Measurements from ENCODE around the gene PER3.

DNA sequence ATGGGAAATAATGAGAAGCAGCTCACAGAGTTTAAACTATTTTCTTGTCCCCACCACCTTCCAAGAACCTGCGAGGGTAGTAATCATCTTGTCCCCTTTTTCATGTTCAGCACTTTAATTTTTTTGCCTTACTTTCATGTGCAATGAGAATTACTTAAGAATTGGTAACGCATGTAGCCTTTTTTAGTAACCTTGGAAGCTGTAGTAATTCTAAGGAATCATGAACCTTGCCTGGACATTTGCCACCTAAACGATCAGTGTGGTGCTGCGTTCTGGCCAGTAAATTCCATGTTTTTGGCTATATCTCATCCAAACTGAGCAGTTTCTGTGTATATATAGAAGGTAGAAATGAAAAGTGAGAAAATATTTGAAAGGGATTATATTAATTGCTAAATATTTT is 16.9 kb upstream of the PER3 start:
- TF ChIP-seq, protein P1, sequence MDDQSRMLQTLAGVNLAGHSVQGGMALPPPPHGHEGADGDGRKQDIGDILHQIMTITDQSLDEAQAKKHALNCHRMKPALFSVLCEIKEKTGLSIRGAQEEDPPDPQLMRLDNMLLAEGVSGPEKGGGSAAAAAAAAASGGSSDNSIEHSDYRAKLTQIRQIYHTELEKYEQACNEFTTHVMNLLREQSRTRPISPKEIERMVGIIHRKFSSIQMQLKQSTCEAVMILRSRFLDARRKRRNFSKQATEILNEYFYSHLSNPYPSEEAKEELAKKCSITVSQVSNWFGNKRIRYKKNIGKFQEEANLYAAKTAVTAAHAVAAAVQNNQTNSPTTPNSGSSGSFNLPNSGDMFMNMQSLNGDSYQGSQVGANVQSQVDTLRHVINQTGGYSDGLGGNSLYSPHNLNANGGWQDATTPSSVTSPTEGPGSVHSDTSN (IDR thresholded peaks at IDR 0.05), result no peak
- TF ChIP-seq, protein P2, sequence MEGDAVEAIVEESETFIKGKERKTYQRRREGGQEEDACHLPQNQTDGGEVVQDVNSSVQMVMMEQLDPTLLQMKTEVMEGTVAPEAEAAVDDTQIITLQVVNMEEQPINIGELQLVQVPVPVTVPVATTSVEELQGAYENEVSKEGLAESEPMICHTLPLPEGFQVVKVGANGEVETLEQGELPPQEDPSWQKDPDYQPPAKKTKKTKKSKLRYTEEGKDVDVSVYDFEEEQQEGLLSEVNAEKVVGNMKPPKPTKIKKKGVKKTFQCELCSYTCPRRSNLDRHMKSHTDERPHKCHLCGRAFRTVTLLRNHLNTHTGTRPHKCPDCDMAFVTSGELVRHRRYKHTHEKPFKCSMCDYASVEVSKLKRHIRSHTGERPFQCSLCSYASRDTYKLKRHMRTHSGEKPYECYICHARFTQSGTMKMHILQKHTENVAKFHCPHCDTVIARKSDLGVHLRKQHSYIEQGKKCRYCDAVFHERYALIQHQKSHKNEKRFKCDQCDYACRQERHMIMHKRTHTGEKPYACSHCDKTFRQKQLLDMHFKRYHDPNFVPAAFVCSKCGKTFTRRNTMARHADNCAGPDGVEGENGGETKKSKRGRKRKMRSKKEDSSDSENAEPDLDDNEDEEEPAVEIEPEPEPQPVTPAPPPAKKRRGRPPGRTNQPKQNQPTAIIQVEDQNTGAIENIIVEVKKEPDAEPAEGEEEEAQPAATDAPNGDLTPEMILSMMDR (IDR thresholded peaks at IDR 0.05), result no peak
- TF ChIP-seq RARB (CRISPR knock-in tag; IDR thresholded peaks at IDR 0.05) (no peak), CEBPB (IDR thresholded peaks at IDR 0.05) (no peak), MYC (IDR thresholded peaks at IDR 0.05; ENCODE audit: borderline replicate concordance, low read length) (no peak)
- TF ChIP-seq, protein P3, sequence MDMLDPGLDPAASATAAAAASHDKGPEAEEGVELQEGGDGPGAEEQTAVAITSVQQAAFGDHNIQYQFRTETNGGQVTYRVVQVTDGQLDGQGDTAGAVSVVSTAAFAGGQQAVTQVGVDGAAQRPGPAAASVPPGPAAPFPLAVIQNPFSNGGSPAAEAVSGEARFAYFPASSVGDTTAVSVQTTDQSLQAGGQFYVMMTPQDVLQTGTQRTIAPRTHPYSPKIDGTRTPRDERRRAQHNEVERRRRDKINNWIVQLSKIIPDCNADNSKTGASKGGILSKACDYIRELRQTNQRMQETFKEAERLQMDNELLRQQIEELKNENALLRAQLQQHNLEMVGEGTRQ (IDR thresholded peaks at IDR 0.05), result no peak
